Measurements from ENCODE around the gene PIGO.

DNA sequence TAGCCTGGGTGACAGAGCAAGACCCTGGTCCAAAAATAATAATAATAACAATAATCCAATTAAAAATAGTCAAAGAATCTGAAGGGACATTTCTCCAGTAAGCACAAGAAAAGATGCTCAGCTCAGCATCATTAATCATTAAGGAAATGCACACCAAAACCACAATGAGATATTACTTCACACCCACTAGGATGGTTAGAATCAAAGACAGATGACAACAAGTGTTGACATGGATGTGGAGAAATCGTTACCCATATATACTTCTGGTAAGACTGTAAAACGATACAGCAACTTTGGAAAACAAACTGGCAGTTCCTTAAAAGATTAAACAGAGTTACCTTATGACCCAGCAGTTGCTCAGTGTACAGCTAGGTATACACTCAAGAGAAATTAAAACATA lies 11.3 kb downstream of the PIGO start:
- TF ChIP-seq, protein P1, sequence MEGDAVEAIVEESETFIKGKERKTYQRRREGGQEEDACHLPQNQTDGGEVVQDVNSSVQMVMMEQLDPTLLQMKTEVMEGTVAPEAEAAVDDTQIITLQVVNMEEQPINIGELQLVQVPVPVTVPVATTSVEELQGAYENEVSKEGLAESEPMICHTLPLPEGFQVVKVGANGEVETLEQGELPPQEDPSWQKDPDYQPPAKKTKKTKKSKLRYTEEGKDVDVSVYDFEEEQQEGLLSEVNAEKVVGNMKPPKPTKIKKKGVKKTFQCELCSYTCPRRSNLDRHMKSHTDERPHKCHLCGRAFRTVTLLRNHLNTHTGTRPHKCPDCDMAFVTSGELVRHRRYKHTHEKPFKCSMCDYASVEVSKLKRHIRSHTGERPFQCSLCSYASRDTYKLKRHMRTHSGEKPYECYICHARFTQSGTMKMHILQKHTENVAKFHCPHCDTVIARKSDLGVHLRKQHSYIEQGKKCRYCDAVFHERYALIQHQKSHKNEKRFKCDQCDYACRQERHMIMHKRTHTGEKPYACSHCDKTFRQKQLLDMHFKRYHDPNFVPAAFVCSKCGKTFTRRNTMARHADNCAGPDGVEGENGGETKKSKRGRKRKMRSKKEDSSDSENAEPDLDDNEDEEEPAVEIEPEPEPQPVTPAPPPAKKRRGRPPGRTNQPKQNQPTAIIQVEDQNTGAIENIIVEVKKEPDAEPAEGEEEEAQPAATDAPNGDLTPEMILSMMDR (IDR thresholded peaks at IDR 0.05 in 4 of 5, conservative IDR thresholded peaks at IDR 0.05 in 1 of 5), result no peak
- no peak for TF ChIP-seq POLR2A (IDR thresholded peaks at IDR 0.05)

All from gastrocnemius medialis (tissue), 4 donors.